ENCODE measurements around the gene NOP9.

DNA sequence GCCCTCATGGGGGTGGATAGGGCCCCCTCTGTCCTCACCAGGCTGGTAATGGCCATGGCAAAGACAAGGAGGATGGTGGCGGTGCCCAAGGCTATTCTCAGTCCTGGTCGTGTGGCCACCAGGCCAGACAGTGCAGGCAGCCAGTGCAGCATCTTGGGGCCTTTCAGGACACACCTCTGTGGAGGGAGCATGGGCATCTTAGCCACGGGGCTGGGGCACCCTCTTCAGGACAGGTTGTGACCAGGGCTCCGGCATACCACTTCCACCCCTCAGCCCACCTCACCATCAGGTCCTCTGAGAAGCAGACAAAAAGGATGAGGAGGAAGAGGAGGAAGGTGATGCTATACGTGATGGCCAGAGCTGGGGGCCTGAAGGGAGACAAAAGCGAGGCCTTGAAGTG lies 24.4 kb downstream of the NOP9 start:
- TF ChIP-seq, protein P1, sequence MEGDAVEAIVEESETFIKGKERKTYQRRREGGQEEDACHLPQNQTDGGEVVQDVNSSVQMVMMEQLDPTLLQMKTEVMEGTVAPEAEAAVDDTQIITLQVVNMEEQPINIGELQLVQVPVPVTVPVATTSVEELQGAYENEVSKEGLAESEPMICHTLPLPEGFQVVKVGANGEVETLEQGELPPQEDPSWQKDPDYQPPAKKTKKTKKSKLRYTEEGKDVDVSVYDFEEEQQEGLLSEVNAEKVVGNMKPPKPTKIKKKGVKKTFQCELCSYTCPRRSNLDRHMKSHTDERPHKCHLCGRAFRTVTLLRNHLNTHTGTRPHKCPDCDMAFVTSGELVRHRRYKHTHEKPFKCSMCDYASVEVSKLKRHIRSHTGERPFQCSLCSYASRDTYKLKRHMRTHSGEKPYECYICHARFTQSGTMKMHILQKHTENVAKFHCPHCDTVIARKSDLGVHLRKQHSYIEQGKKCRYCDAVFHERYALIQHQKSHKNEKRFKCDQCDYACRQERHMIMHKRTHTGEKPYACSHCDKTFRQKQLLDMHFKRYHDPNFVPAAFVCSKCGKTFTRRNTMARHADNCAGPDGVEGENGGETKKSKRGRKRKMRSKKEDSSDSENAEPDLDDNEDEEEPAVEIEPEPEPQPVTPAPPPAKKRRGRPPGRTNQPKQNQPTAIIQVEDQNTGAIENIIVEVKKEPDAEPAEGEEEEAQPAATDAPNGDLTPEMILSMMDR (IDR thresholded peaks at IDR 0.05): no peak
- TF ChIP-seq POLR2A (IDR thresholded peaks at IDR 0.05): no peak
